Ectodermal cell (in vitro differentiated cells): Measurements from ENCODE around the gene CLTB.

Experiments
- H3K27ac ChIP-seq: 2 replicates; pipeline ENCODE4 v1.7.0; 2013; ENCODE audit warnings: mild to moderate bottlenecking, low read depth, low read length; ENCODE audit not compliant: insufficient read depth, poor library complexity, severe bottlenecking
- H3K27me3 ChIP-seq: 2 replicates; pipeline ENCODE4 v1.7.0; 2013; ENCODE audit warnings: mild to moderate bottlenecking, low read length; ENCODE audit not compliant: insufficient read depth, control insufficient read depth, poor library complexity, severe bottlenecking
- H3K36me3 ChIP-seq: one replicate; pipeline ENCODE4 v1.7.0; 2013; ENCODE audit warnings: low read length; ENCODE audit not compliant: control insufficient read depth, insufficient read depth
- H3K4me1 ChIP-seq: one replicate; pipeline ENCODE4 v1.7.0; 2013; ENCODE audit warnings: low read length; ENCODE audit not compliant: control insufficient read depth, insufficient read depth
- H3K4me3 ChIP-seq: 2 replicates; pipeline ENCODE4 v1.7.0; 2013; ENCODE audit warnings: low read depth, low read length, control low read depth; ENCODE audit not compliant: insufficient read depth
- H3K9me3 ChIP-seq: 2 replicates; pipeline ENCODE4 v1.7.0; 2013; ENCODE audit warnings: mild to moderate bottlenecking, low read length, moderate library complexity; ENCODE audit not compliant: control insufficient read depth
- WGBS, 2 experiments: methylation state at CpG; one replicate each; pipeline ENCODE4 v1.1.7; 2013; ENCODE audit warnings: missing lambda C conversion rate in 2 of 2; 5-methylcytosine and 5-hydroxymethylcytosine counted together

The CLTB gene

DNA sequence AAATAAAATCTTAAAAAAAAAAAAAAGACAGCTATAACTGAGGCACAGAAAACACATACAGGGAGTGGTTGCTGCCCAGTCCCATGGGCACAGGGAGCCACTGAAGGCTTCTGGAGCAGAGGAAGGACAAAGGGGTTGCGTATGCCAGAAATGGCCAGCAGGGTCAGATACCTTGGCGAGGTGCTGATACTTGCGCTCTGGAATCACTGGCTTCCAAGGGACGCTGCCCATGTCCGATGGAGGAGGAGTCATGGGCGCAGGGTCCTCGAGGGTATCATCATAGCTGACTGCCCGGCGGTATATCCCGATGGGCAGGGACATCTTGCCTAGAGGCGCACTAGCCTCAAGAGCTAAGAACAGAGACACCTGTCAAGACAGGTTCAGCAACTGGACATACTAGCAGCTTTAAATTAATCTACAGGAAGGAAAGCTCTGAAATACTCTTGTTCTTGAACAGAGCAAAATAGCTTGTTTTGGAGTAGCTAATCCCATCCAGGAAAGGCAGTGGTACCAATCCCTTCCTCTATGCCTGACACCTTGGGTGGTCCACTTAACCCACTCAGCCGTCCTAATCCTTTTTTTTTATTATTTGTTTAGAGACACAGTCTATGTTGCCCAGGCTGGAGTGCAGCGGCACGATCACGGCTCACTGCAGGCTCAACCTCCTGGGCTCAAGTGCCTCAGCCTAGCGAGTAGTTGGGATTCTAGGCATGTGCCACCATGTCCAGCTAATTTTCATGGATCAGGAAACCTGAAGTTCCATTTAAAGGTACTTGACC lies 60.8 kb downstream of the CLTB start:
- WGBS, 2 experiments = 93 to 94% methylated on average over 16 of the region's 16 CpGs
- Histone ChIP-seq H3K27me3 (no peaks in the 10 kb centered on the region), H3K36me3 (peaks cover 38% of the 10 kb centered on the region), H3K27ac (no peak overlapping the region), H3K9me3 (no peaks in the 10 kb centered on the region), H3K4me1 (no peaks in the 10 kb centered on the region), H3K4me3 (no peak overlapping the region)

DNA sequence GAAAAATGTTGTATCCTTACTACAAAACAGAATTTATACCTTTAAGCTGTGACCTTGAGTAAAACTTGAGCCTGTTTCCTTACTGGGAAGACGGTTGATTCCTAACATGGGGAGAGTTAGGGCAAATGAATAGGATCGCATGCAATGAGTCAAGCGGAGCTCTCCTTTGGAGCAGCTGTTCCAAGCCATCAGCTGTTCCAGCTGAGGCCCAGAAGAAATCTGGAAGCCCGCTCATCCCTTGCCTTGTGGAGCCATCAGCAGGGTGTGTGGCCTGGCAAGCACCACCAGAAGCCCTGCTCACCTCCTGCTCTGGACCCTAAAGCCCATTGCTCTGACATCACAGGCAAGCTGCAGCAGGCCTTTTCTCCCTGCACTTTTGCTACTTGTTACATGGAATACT lies 62.8 kb downstream of the CLTB start:
- H3K36me3 ChIP-seq = peaks cover 35% of the 10 kb centered on the region
- H3K27me3 ChIP-seq = no peaks in the 10 kb centered on the region
- WGBS, 2 experiments = 93 to 95% methylated on average over 4 of the region's 4 CpGs
- no peak overlapping the region for H3K4me3 ChIP-seq
- H3K27ac ChIP-seq = no peak overlapping the region
- H3K4me1 ChIP-seq = no peaks in the 10 kb centered on the region
- H3K9me3 ChIP-seq = no peaks in the 10 kb centered on the region

DNA sequence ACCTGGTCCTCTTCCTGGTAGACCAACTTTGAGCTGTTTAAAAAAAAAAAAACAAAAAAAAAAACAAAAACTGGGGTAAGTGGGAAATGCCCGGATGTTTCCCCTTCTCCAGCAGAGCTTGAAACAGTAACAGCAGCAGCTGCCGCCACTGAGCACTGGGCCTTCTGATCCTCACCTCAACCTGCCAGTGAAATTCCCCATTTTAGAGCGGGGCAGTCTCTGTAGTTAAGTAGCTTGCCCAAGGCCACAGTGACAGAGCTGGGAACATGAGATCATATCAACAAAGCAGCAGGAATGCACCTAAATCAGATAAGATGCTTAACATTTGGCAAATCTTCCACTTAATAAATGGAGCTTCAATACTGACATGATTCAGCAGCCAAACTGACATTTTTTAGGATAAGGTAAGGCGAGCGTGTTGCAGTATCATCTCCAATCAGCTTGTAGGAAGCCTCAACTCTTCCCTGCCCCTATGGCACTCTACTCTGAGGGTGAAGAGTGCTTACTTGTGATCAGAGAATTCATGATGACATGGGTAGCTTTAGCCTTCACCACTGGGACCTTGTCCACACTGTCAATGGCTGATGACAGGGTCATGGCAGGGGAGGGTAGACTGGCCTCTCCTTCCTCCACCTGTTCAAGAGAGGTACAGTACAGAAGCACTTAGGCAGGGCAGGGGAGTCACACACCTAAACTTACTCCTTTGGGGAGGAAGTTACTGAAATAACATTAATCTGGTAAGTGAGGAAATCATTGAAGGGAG lies 64.0 kb downstream of the CLTB start:
- H3K27me3 ChIP-seq = no peaks in the 10 kb centered on the region
- 93 to 97% methylated on average over 5 of the region's 5 CpGs for WGBS, 2 experiments
- no peak overlapping the region for H3K4me3 ChIP-seq
- H3K4me1 ChIP-seq = no peaks in the 10 kb centered on the region
- no peak overlapping the region for H3K27ac ChIP-seq
- H3K9me3 ChIP-seq = no peaks in the 10 kb centered on the region
- peaks cover 48% of the 10 kb centered on the region for H3K36me3 ChIP-seq

DNA sequence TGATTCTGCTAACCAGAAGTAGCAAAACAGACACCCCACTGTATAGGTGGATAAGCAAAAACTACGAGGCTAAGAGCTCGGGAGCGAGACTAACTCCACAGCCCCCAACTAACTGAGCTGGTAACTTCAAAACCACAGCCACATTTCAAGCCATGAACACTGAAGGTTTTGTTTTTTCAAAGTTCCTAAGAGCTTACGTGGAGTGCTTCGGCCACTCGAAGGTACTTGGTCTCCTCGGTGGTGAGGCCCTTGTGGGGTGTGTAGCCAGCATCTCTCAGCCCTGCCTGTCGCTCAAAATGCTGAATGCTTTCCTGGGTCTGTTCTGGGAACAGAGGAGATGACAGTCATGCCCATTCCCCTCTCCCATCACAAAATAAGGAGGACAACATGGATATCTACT lies 65.9 kb downstream of the CLTB start:
- WGBS, 2 experiments = 94 to 96% methylated on average over 8 of the region's 8 CpGs
- H3K9me3 ChIP-seq = no peaks in the 10 kb centered on the region
- no peak overlapping the region for H3K4me3 ChIP-seq
- H3K36me3 ChIP-seq = peaks cover 61% of the 10 kb centered on the region
- H3K4me1 ChIP-seq = no peaks in the 10 kb centered on the region
- no peaks in the 10 kb centered on the region for H3K27me3 ChIP-seq
- H3K27ac ChIP-seq = no peak overlapping the region

DNA sequence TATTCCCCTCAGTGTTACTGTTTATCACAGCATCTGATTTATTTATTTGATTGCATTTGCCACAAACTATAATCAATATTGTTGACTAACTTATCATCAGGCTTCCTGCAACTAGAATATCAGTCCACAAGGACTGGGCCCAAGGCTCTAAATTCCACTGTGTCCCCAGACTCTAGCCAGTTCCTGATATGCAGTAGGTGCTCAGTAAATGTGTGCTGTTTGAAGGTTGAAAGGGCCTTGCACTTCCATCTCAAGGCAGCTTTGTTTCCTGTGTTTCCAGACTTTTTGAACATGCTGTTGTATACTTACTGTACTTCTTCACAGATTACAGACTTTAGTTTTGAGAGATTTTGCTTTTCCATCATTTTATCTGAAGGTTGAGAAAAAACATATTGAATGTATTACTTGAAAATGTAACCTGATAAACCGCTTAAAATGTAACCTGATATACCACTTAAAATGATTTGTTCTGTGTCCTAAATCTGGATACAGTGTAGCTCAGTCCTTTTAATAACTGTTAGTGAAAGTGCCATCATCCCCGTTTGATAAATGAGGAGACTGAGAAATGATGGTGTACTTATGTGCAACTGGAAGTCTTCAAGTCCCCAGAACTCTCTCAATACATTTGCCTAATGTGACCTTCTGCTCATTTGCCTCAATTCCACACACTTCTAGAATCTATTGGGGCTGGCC lies 73.4 kb downstream of the CLTB start:
- Histone ChIP-seq H3K27me3 (no peaks in the 10 kb centered on the region), H3K4me1 (no peaks in the 10 kb centered on the region), H3K4me3 (no peak overlapping the region), H3K36me3 (peaks cover 22% of the 10 kb centered on the region), H3K27ac (no peak overlapping the region), H3K9me3 (no peaks in the 10 kb centered on the region)
- 89 to 93% methylated on average over 1 to 2 of the region's 2 CpGs for WGBS, 2 experiments
